Measurements from ENCODE around the gene WDR27.

- TF ChIP-seq ZNF10 (tag by site-specific recombination; IDR thresholded peaks at IDR 0.05) (no peak), ZNF274 (IDR thresholded peaks at IDR 0.05; ENCODE audit: low read length) (no peak), ZNF274 (tag by site-specific recombination; IDR thresholded peaks at IDR 0.05; ENCODE audit: borderline replicate concordance) (no peak), HOXA7 (CRISPR knock-in tag; IDR thresholded peaks at IDR 0.05; ENCODE audit: borderline replicate concordance) (no peak)
Measured at GRCh38 chr6:169415179-169415578, 286.6 kb downstream of the WDR27 start.

All from HEK293 (cell line).